IPS-NIHi7 (cell line): ENCODE results near the gene ADGRG7.

Experiments used
- DNase-seq: peaks from one replicate; pipeline ENCODE4 v3.0.0; 2012; ENCODE audit warnings: mixed read lengths; ENCODE audit errors: extremely low spot score

ADGRG7 gene

GRCh38 chr3:100600181-100601042, 9.0 kb upstream of the ADGRG7 start:
- DNase-seq = no peak

- DNase-seq = peak; percentile 41
These were observed 6.6 kb upstream of the ADGRG7 start for GRCh38 chr3:100602506-100603444.

GRCh38 chr3:100603469-100603868, 5.9 kb upstream of the ADGRG7 start:
- peak; percentile 40 for DNase-seq

- no peak for DNase-seq
These were observed 4.0 kb upstream of the ADGRG7 start for GRCh38 chr3:100605358-100605757.

- DNase-seq = no peak
These were observed 2.4 kb upstream of the ADGRG7 start for GRCh38 chr3:100606894-100607512.

- DNase-seq = no peak
These were observed 562 bp downstream of the ADGRG7 start for GRCh38 chr3:100609963-100610362.

GRCh38 chr3:100611221-100611620, 1.8 kb downstream of the ADGRG7 start:
- DNase-seq = no peak

GRCh38 chr3:100613721-100614390, 4.5 kb downstream of the ADGRG7 start:
- DNase-seq = no peak

GRCh38 chr3:100614941-100615340, 5.5 kb downstream of the ADGRG7 start:
- DNase-seq = no peak

GRCh38 chr3:100615684-100616083, 6.3 kb downstream of the ADGRG7 start:
- DNase-seq = no peak

- no peak for DNase-seq
These were observed 11.8 kb downstream of the ADGRG7 start for GRCh38 chr3:100621251-100621650.

GRCh38 chr3:100627491-100627890, 18.1 kb downstream of the ADGRG7 start:
- DNase-seq = no peak

- no peak for DNase-seq
These were observed 20.2 kb downstream of the ADGRG7 start for GRCh38 chr3:100629421-100630127.

- DNase-seq = peak; percentile 17
These were observed 21.3 kb downstream of the ADGRG7 start for GRCh38 chr3:100630664-100631063.

GRCh38 chr3:100631236-100631635, 21.8 kb downstream of the ADGRG7 start:
- no peak for DNase-seq

GRCh38 chr3:100634493-100635272, 25.3 kb downstream of the ADGRG7 start:
- DNase-seq = no peak

- DNase-seq = no peak
These were observed 25.9 kb downstream of the ADGRG7 start for GRCh38 chr3:100635273-100635701.

- DNase-seq = no peak
These were observed 27.8 kb downstream of the ADGRG7 start for GRCh38 chr3:100637197-100637631.

- no peak for DNase-seq
These were observed 31.2 kb downstream of the ADGRG7 start for GRCh38 chr3:100640633-100641032.

GRCh38 chr3:100641471-100642032, 32.2 kb downstream of the ADGRG7 start:
- DNase-seq = no peak
